HL-60 (cell line): ENCODE results near the gene SDCCAG8.

Experiments used
- DNase-seq, 2 experiments: peaks; one replicate each; pipeline ENCODE4 v3.0.0-alpha.2; 2010 to 2020; ENCODE audit warnings: low read depth in 1 of 2, low spot score in 1 of 2
- H3K27ac ChIP-seq: fragments of 250-450 bp; sonication (Bioruptor Pico); replicated peaks from 2 replicates; pipeline ENCODE4 v1.5.1; 2020; ENCODE audit warnings: mild to moderate bottlenecking, moderate library complexity
- H3K27me3 ChIP-seq: fragments of 250-450 bp; sonication (Bioruptor Pico); 2 replicates; pipeline ENCODE4 v1.5.1; 2021; ENCODE audit warnings: mild to moderate bottlenecking, moderate library complexity; ENCODE audit not compliant: insufficient read depth, poor library complexity, severe bottlenecking
- H3K4me3 ChIP-seq: replicated peaks from 2 replicates; pipeline ENCODE4 v1.5.1; 2011; ENCODE audit warnings: mild to moderate bottlenecking, control low read depth, low read length; ENCODE audit not compliant: insufficient read depth
- GABPA ChIP-seq: IDR thresholded peaks from 2 replicates; pipeline ENCODE4 v1.6.1; 2012; ENCODE audit warnings: low read depth
- POLR2AphosphoS5 ChIP-seq: IDR thresholded peaks from 2 replicates; pipeline ENCODE4 v1.6.1; 2012; ENCODE audit warnings: low read depth
- SPI1 ChIP-seq: IDR thresholded peaks from 2 replicates; pipeline ENCODE4 v1.6.1; 2012; ENCODE audit warnings: low read depth, mild to moderate bottlenecking, borderline replicate concordance
- TF ChIP-seq, protein P1 (sequence below): IDR thresholded peaks from 2 replicates; pipeline ENCODE4 v1.6.1; 2012; ENCODE audit warnings: low read depth; ENCODE audit not compliant: insufficient replicate concordance
- TF ChIP-seq, protein P2 (sequence below): IDR thresholded peaks from one replicate; pipeline ENCODE4 v1.5.1; 2011; ENCODE audit warnings: low read length, control low read depth, inconsistent platforms; ENCODE audit not compliant: insufficient read depth

SDCCAG8 gene

DNA sequence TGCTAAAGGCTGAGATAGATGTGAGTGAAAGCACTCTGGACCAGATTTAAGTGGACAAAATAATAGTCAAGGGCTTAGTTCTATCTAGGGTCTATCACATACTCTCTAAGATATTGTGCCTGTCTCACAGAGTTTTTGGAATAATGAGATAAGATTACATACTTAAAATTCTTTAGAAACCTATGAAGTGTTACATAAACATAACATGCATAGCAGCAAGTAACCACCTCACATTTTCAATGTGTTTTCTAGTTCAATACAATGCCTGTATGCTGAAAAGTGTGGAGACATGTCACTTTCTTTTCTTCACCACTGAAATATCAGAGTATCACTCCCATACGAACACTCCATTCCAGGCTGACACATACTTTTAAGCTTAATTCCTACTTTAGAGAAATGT, 16.2 kb downstream of the SDCCAG8 start:
- H3K27ac ChIP-seq = no peak overlapping the region
- TF ChIP-seq, protein P1, sequence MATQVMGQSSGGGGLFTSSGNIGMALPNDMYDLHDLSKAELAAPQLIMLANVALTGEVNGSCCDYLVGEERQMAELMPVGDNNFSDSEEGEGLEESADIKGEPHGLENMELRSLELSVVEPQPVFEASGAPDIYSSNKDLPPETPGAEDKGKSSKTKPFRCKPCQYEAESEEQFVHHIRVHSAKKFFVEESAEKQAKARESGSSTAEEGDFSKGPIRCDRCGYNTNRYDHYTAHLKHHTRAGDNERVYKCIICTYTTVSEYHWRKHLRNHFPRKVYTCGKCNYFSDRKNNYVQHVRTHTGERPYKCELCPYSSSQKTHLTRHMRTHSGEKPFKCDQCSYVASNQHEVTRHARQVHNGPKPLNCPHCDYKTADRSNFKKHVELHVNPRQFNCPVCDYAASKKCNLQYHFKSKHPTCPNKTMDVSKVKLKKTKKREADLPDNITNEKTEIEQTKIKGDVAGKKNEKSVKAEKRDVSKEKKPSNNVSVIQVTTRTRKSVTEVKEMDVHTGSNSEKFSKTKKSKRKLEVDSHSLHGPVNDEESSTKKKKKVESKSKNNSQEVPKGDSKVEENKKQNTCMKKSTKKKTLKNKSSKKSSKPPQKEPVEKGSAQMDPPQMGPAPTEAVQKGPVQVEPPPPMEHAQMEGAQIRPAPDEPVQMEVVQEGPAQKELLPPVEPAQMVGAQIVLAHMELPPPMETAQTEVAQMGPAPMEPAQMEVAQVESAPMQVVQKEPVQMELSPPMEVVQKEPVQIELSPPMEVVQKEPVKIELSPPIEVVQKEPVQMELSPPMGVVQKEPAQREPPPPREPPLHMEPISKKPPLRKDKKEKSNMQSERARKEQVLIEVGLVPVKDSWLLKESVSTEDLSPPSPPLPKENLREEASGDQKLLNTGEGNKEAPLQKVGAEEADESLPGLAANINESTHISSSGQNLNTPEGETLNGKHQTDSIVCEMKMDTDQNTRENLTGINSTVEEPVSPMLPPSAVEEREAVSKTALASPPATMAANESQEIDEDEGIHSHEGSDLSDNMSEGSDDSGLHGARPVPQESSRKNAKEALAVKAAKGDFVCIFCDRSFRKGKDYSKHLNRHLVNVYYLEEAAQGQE = no peak
- TF ChIP-seq, protein P2, sequence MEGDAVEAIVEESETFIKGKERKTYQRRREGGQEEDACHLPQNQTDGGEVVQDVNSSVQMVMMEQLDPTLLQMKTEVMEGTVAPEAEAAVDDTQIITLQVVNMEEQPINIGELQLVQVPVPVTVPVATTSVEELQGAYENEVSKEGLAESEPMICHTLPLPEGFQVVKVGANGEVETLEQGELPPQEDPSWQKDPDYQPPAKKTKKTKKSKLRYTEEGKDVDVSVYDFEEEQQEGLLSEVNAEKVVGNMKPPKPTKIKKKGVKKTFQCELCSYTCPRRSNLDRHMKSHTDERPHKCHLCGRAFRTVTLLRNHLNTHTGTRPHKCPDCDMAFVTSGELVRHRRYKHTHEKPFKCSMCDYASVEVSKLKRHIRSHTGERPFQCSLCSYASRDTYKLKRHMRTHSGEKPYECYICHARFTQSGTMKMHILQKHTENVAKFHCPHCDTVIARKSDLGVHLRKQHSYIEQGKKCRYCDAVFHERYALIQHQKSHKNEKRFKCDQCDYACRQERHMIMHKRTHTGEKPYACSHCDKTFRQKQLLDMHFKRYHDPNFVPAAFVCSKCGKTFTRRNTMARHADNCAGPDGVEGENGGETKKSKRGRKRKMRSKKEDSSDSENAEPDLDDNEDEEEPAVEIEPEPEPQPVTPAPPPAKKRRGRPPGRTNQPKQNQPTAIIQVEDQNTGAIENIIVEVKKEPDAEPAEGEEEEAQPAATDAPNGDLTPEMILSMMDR = no peak
- TF ChIP-seq SPI1 = no peak
- TF ChIP-seq GABPA = no peak
- TF ChIP-seq POLR2AphosphoS5 = no peak
- H3K27me3 ChIP-seq = no peaks in the 10 kb centered on the region
- DNase-seq = no peak
- H3K4me3 ChIP-seq = no peak overlapping the region

DNA sequence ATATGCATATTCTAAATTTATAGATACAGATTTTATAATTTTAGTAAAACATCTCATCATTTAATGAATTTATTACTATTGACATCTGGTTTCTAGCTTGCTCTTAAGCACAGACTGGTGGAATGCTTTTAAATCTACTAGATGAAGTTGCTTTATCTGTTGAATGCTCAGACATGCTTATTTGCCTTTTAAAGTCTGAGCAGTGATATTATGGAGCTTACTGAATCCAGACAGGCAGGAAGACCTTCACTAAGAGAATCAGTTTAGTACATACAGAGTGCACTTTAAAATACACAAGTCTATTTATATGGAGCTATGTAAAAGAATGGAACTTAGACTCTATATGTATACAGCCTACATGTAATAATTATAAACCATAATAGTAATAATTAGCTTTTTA, 16.6 kb downstream of the SDCCAG8 start:
- no peak for DNase-seq
- no peak overlapping the region for H3K27ac ChIP-seq
- no peak overlapping the region for H3K4me3 ChIP-seq
- H3K27me3 ChIP-seq = no peaks in the 10 kb centered on the region
- TF ChIP-seq, protein P2 = no peak
- no peak for TF ChIP-seq POLR2AphosphoS5
- TF ChIP-seq SPI1 = no peak
- TF ChIP-seq, protein P1 = no peak
- no peak for TF ChIP-seq GABPA

DNA sequence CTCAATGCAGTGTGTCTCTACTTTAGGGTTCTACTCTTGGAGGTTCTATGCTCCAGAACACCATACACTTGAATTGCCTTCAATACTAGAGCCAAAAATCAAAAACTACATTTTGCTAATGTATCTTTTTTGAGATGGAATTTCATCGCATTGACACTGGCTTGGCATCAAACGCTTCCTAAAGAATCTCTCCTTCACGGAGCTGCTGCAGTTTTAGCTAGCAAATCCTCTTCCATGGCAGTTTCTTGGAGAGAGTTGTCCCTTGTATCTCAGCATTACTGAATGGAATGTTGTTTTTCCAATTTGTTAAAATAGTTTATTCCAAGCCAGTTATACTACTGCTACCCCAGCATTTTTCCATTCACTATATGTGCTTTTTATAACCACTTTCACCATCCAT, 17.7 kb downstream of the SDCCAG8 start:
- Histone ChIP-seq H3K27me3 (no peaks in the 10 kb centered on the region), H3K27ac (no peak overlapping the region), H3K4me3 (no peak overlapping the region)
- no peak for DNase-seq
- TF ChIP-seq POLR2AphosphoS5 (no peak), GABPA (no peak), SPI1 (no peak)
- TF ChIP-seq, protein P2 = no peak
- TF ChIP-seq, protein P1 = no peak
